HG02642 (cell line): ENCODE data around the gene TMEM80.
A peak's percentile ranks its signal among the peaks of the same experiment; 100 is the strongest.
"Not testable (repeated sequence)": the region's sequence is repeated elsewhere in the genome, so short reads cannot be mapped to it uniquely, and the experiment has no call there.

Experiments used
- ATAC-seq: cut with Tn5 transposase; IDR thresholded peaks from one replicate; pipeline ENCODE4 v1.9.1; 2021; ENCODE audit warnings: mild to moderate bottlenecking; ENCODE audit not compliant: unreplicated experiment, poor library complexity

The TMEM80 gene

DNA sequence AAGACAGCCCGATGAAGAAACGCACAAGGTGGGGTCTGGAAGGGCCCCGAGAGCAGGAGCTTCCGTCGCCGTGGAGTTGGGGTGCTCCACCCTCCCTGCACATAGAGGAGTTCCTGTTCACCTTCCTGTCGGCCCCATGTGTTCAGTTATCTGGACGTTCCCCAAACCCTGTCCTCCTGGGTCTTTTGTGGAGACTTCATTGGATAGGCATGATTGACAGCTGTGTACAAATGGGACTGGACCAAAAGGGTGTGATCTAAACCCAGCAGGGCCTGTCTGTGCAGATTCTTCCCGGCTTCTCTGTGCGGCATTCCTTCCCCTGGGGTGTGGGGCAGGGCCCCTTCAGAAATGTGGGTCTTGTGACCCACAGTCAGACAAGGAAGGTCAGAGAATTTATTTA, 42.3 kb downstream of the TMEM80 start:
- not testable (repeated sequence) for ATAC-seq

- no peak for ATAC-seq
These were observed 46.5 kb downstream of the TMEM80 start for GRCh38 chr11:742156-742546.

GRCh38 chr11:742571-743201, 47.1 kb downstream of the TMEM80 start:
- no peak for ATAC-seq

DNA sequence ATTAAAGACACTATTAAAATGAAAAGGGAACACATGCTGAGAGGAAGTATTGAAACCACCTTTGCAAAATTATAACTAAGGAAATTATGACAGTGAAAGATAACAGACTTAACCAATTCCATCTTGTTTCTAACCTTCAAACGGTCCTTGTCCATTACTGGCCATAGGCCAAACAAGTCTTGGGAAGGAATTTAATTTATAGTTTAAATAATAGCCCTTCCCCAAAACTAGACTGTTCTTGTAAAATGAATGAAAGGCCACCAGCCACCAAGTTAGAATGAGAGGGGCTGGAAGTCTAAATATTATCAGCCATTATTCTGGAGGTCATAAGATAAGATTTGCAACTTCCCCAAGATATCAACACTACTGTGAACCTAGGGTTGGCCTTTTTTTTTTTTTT, 49.8 kb downstream of the TMEM80 start:
- no peak for ATAC-seq

GRCh38 chr11:746289-747157, 50.9 kb downstream of the TMEM80 start:
- ATAC-seq, result peak; percentile 20

- peak; percentile 87 for ATAC-seq
These were observed 51.8 kb downstream of the TMEM80 start, which contains the start of gene TALDO1 for GRCh38 chr11:747158-748006. TALDO1 (plus strand) TSS chr11:747464; CDS start chr11:747482, 18 bp downstream.

GRCh38 chr11:748007-748359, 52.4 kb downstream of the TMEM80 start:
- ATAC-seq, result peak; percentile 10

DNA sequence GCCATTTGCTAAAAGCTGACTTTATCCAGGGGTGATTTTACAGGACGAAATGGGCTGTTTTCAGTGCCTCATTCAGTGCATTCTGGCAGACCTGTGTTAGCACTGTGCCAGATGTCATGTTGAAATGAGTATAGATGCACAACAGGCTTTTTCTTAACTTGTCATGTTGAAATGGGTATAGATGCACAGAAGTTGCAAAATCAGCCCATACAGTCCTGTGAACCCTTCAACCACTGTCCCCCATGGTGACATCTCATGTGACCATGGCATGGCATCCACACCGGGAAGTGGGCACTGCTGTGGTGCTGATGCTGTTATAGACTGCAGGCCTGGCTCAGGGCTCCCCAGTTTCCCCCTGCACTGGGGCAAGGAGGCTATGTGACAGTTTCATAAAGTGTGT, 54.1 kb downstream of the TMEM80 start:
- ATAC-seq, result no peak
